Activated naive CD8-positive, alpha-beta T cell treated with anti-CD3 and anti-CD28 coated beads, Interleukin-2, amount 50 U/mL, for 24 hours (primary cell): ENCODE measurements around the gene UBC.
"Not testable (repeated sequence)": the region's sequence is repeated elsewhere in the genome, so short reads cannot be mapped to it uniquely, and the experiment has no call there.

Experiments
- ATAC-seq: fragments of 150-1000 bp; cut with Tn5 transposase; one replicate; pipeline ENCODE4 v1.10.0; 2021
- DNase-seq: peaks from one replicate; pipeline ENCODE4 v3.0.0; 2021
- H3K27ac Mint-ChIP-seq: one replicate; pipeline ENCODE4 v1.8.0; 2021; ENCODE audit warnings: mild to moderate bottlenecking, mixed read lengths
- H3K27me3 Mint-ChIP-seq: one replicate; pipeline ENCODE4 v1.8.0; 2021; ENCODE audit warnings: mixed read lengths
- H3K36me3 Mint-ChIP-seq: one replicate; pipeline ENCODE4 v1.8.0; 2021; ENCODE audit warnings: low read depth, mixed read lengths
- H3K4me1 Mint-ChIP-seq: one replicate; pipeline ENCODE4 v1.8.0; 2021; ENCODE audit warnings: mixed read lengths
- H3K4me3 Mint-ChIP-seq: one replicate; pipeline ENCODE4 v1.8.0; 2021; ENCODE audit warnings: mild to moderate bottlenecking, moderate library complexity, mixed read lengths
- H3K9me3 Mint-ChIP-seq: one replicate; pipeline ENCODE4 v1.8.0; 2021; ENCODE audit warnings: mixed read lengths

UBC gene

DNA sequence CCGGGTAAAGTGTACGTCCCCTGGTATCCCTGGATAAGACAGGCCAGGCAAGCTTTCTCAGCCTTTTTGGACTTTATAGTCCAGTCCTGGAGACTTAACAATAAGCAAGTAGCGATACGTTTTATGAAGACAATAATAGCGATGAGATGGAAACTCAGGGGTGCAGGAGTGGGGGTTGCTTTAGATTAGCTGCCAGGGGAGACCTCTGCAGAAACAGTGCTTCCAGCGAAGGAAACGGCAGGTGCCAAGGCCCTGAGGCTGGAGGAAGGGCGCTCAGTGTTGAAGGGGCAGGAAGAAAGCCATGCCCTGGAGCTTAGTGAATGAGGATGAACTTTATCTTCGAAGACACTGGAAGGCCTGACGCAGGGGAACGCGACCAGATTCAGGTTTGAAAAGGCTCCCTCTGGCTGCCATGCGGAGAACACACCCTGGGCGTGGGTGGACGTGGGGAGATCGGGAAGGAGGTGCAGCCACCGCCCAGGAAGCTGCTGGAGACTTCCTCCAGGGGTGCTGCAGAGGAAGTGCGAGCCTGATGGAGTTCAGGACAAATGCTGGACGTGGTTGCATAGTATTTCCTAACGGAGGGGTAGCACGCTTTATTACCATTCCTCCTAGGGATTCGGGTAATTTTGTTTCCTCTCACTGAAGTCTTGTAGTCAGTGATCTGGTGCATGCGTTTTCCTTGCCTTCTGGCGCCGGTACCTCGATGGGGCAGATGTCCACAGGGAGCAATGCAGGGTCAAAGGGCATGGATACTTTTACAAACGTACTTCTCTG lies 26.1 kb upstream of the UBC start:
- peak; percentile 25 for ATAC-seq
- Mint-ChIP-seq H3K27me3 (no peaks in the 10 kb centered on the region), H3K27ac (no peak overlapping the region), H3K4me3 (no peak overlapping the region), H3K9me3 (no peaks in the 10 kb centered on the region), H3K4me1 (peaks cover 12% of the 10 kb centered on the region), H3K36me3 (peaks cover 2% of the 10 kb centered on the region)
- DNase-seq, result peak; percentile 89

- Mint-ChIP-seq H3K4me1 (peaks cover 12% of the 10 kb centered on the region), H3K27me3 (no peaks in the 10 kb centered on the region)
These were observed 25.6 kb upstream of the UBC start for GRCh38 chr12:124940143-124940392.

GRCh38 chr12:124939421-124940142 lies 25.1 kb upstream of the UBC start:
- Mint-ChIP-seq H3K36me3 (peaks cover 2% of the 10 kb centered on the region), H3K27me3 (no peaks in the 10 kb centered on the region), H3K4me1 (peaks cover 12% of the 10 kb centered on the region), H3K27ac (no peak overlapping the region), H3K4me3 (no peak overlapping the region), H3K9me3 (no peaks in the 10 kb centered on the region)
- ATAC-seq, result peak; percentile 87
- DNase-seq, result peak; percentile 86

More at GRCh38 chr12:124940143-124940392, 25.6 kb upstream of the UBC start:
- Mint-ChIP-seq H3K4me3 (no peak overlapping the region), H3K9me3 (no peaks in the 10 kb centered on the region), H3K36me3 (peaks cover 2% of the 10 kb centered on the region), H3K27ac (no peak overlapping the region)
- DNase-seq (no peak), ATAC-seq (no peak)

GRCh38 chr12:124939079-124939420 lies 24.6 kb upstream of the UBC start:
- no peaks in the 10 kb centered on the region for H3K27me3 Mint-ChIP-seq
- peak; percentile 21 for ATAC-seq
- peak; percentile 70 for DNase-seq
- H3K36me3 Mint-ChIP-seq, result peaks cover 2% of the 10 kb centered on the region
- no peaks in the 10 kb centered on the region for H3K9me3 Mint-ChIP-seq
- H3K4me1 Mint-ChIP-seq, result peaks cover 12% of the 10 kb centered on the region
- no peak overlapping the region for H3K27ac Mint-ChIP-seq
- H3K4me3 Mint-ChIP-seq, result no peak overlapping the region

DNA sequence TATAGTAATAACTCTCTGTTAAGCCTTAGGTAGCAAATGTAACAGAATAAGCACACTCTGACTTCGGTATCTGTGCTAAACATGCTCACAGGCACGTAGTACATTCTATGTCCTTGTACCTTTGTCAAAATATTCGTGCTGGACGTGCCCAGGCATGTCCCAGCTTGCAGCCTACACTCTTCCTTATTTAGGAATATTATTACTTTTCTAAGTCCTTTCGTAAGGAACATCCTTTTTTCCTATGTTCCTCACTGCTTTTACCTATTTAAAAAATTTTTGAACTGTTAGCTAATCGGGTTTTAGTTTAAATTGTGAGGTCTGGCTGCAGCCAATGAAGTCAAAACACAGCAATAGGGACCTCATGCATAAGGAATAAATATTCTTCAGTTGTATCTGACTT lies 24.1 kb upstream of the UBC start:
- H3K27me3 Mint-ChIP-seq, result no peaks in the 10 kb centered on the region
- H3K4me3 Mint-ChIP-seq, result no peak overlapping the region
- H3K4me1 Mint-ChIP-seq, result peaks cover 12% of the 10 kb centered on the region
- peaks cover 2% of the 10 kb centered on the region for H3K36me3 Mint-ChIP-seq
- H3K9me3 Mint-ChIP-seq, result no peaks in the 10 kb centered on the region
- no peak for ATAC-seq
- no peak overlapping the region for H3K27ac Mint-ChIP-seq
- peak; percentile 36 for DNase-seq

GRCh38 chr12:124938108-124938507 lies 23.7 kb upstream of the UBC start:
- Mint-ChIP-seq H3K9me3 (no peaks in the 10 kb centered on the region), H3K36me3 (peaks cover under 1% of the 10 kb centered on the region), H3K27ac (no peak overlapping the region), H3K27me3 (no peaks in the 10 kb centered on the region), H3K4me3 (no peak overlapping the region), H3K4me1 (peaks cover 12% of the 10 kb centered on the region)
- no peak for ATAC-seq
- no peak for DNase-seq

GRCh38 chr12:124931528-124931927 lies 17.1 kb upstream of the UBC start:
- not testable (repeated sequence) for H3K4me3 Mint-ChIP-seq, H3K27ac Mint-ChIP-seq, H3K9me3 Mint-ChIP-seq, ATAC-seq, H3K36me3 Mint-ChIP-seq, H3K27me3 Mint-ChIP-seq, DNase-seq
- peaks cover 37% of the 10 kb centered on the region for H3K4me1 Mint-ChIP-seq

DNA sequence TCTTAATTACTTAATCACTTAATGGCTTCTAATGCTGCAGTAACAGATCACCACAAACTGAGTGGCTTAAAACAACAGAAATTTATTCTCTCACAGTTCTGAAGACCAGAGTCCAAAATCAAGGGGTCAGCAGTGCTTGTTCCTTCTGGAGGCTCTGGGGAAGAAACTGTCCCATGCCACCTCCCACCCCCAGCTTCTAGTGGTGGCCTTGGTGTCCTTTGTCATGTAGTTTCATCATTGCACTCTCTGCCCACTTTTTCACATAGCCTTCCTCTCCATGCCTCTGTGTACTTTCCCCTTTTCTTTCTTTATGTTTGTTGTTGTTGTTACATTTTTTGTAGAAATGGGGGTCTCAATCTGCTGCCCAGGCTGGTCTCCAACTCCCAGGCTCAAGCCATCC lies 16.1 kb upstream of the UBC start:
- ATAC-seq (no peak), DNase-seq (no peak)
- Mint-ChIP-seq H3K4me1 (peaks cover 40% of the 10 kb centered on the region), H3K27ac (no peak overlapping the region), H3K27me3 (peaks cover 9% of the 10 kb centered on the region), H3K36me3 (peaks cover 6% of the 10 kb centered on the region), H3K9me3 (peaks cover 3% of the 10 kb centered on the region), H3K4me3 (no peak overlapping the region)

- H3K4me1 Mint-ChIP-seq, result peaks cover 44% of the 10 kb centered on the region
- H3K4me3 Mint-ChIP-seq, result no peak overlapping the region
- H3K36me3 Mint-ChIP-seq, result peaks cover 6% of the 10 kb centered on the region
- no peak for DNase-seq
- peaks cover 3% of the 10 kb centered on the region for H3K9me3 Mint-ChIP-seq
- no peak overlapping the region for H3K27ac Mint-ChIP-seq
- peaks cover 9% of the 10 kb centered on the region for H3K27me3 Mint-ChIP-seq
- ATAC-seq, result no peak
These were observed 15.4 kb upstream of the UBC start for GRCh38 chr12:124929649-124930419.

DNA sequence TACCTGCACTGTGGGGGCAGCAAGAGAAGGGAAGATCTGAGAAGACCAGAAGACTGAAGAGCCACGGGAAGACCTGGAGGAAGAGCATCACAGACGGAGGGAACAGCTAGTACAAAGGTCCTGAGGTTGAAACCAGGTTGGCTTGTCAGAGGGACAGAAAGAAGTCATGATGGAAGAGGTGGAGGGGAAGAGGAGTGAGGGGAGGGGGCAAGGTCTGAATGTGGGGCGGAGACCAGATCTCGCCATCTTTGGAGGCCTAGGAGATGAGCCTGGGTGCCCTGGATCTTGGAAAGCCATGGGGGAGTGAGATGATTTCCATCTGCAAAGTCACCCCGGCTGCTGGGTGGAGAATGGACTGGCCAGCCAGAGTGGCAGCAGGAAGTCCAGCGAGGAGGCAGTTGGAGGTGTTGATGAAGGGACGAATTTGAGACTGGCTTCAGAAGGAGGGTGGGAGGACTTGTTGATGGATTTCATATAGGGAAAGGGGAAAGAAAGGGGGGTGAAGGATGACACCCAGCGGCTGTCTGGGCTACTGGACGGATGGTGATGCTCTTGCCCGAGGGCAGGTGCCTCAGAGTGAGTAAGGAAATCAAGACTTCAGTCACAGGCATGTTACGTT lies 14.6 kb upstream of the UBC start:
- no peak for ATAC-seq
- H3K27ac Mint-ChIP-seq, result peak overlapping the region; percentile 98

GRCh38 chr12:124928095-124928911 lies 13.9 kb upstream of the UBC start:
- H3K4me1 Mint-ChIP-seq, result peaks cover 54% of the 10 kb centered on the region
- peak overlapping the region; percentile 86 for H3K4me3 Mint-ChIP-seq
- peaks cover 6% of the 10 kb centered on the region for H3K36me3 Mint-ChIP-seq
- H3K27ac Mint-ChIP-seq, result peak overlapping the region; percentile 98
- DNase-seq (peak; percentile 61), ATAC-seq (peak; percentile 50)
- H3K9me3 Mint-ChIP-seq, result peaks cover 3% of the 10 kb centered on the region
- H3K27me3 Mint-ChIP-seq, result peaks cover 9% of the 10 kb centered on the region

More for the DNA sequence above, 14.6 kb upstream of the UBC start:
- peaks cover 3% of the 10 kb centered on the region for H3K9me3 Mint-ChIP-seq
- peaks cover 48% of the 10 kb centered on the region for H3K4me1 Mint-ChIP-seq
- H3K36me3 Mint-ChIP-seq, result peaks cover 6% of the 10 kb centered on the region
- H3K27me3 Mint-ChIP-seq, result peaks cover 9% of the 10 kb centered on the region
- H3K4me3 Mint-ChIP-seq, result peak overlapping the region; percentile 24
- no peak for DNase-seq

GRCh38 chr12:124927201-124928094 lies 13.0 kb upstream of the UBC start:
- Mint-ChIP-seq H3K4me1 (peaks cover 62% of the 10 kb centered on the region), H3K36me3 (peaks cover 6% of the 10 kb centered on the region), H3K27ac (peak overlapping the region; percentile 98), H3K4me3 (peak overlapping the region; percentile 86), H3K9me3 (peaks cover 3% of the 10 kb centered on the region), H3K27me3 (peaks cover 9% of the 10 kb centered on the region)
- DNase-seq, result peak; percentile 93
- ATAC-seq, result peak; percentile 86

DNA sequence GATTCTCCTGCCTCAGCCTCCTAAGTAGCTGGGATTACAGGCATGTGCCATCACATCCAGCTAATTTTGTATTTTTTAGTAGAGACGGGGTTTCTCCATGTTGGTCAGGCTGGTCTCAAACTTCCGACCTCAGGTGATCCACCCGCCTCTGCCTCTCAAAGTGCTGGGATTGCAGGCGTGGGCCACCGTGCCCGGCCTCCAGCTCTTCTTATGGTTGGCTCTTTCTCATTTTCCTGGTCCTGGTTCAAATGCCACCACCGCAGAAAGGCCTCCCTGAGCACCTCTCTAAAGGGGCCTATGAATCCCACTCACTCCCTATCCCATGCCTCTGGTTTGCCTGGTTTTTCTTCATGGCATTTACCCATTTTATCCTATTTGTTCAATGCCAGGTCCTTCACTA lies 11.3 kb upstream of the UBC start:
- H3K27ac Mint-ChIP-seq, result not testable (repeated sequence)
- peaks cover 78% of the 10 kb centered on the region for H3K4me1 Mint-ChIP-seq

More for the DNA sequence above, 11.3 kb upstream of the UBC start:
- not testable (repeated sequence) for H3K36me3 Mint-ChIP-seq, H3K9me3 Mint-ChIP-seq, ATAC-seq, H3K4me3 Mint-ChIP-seq, DNase-seq
- peaks cover 12% of the 10 kb centered on the region for H3K27me3 Mint-ChIP-seq
